Stimulated activated CD4-positive, alpha-beta T cell treated with anti-CD3 and anti-CD28 coated beads, Interleukin-15, amount 100 ng/mL, for 48 hours (primary cell): ENCODE results near the gene TJP3.

Source experiments
- DNase-seq, 2 donors: peaks; one replicate each; pipeline ENCODE4 v3.0.0-alpha.2; 2020; ENCODE audit warnings: low read depth in 2 of 2

TJP3 gene

DNA sequence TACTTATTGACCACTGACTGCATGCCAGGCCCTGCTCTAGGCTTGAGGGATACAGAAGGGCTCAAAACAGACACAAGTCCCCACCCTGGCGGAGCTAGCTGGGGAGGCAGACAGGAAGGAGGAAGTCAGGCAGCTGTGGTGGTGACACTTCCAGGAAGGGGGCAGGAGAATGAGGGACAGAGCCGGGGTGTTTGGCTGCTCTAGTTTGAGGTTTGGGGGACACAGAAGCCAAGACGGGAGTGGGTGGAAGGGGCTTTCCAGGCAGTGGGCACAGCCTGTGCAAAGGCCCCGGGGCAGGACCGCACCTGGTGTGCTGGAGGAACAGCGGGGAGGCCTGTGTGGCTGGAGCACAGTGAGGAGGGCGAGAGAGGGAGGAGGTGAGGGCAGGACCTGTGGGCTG lies 58.3 kb downstream of the TJP3 start:
- no peak for DNase-seq

DNA sequence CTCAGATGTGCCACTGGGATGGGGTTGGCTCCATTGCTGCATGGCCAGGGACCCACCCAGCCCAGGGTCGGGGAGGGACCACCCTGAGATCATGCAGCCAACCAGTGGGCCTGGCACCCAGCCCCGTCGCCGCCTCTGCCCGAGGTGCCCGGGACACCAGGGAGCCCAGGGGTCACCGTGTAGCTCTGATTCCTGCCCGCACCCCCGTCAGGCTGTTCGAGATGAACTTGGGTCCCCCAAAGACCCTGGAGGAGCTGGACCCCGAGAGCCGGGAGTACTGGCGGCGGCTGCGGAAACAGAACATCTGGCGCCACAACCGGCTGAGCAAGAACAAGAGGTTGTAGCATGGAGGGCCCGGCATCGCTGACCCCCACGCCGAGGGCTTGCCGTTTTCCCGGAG lies 58.9 kb downstream of the TJP3 start:
- DNase-seq, result no peak

DNA sequence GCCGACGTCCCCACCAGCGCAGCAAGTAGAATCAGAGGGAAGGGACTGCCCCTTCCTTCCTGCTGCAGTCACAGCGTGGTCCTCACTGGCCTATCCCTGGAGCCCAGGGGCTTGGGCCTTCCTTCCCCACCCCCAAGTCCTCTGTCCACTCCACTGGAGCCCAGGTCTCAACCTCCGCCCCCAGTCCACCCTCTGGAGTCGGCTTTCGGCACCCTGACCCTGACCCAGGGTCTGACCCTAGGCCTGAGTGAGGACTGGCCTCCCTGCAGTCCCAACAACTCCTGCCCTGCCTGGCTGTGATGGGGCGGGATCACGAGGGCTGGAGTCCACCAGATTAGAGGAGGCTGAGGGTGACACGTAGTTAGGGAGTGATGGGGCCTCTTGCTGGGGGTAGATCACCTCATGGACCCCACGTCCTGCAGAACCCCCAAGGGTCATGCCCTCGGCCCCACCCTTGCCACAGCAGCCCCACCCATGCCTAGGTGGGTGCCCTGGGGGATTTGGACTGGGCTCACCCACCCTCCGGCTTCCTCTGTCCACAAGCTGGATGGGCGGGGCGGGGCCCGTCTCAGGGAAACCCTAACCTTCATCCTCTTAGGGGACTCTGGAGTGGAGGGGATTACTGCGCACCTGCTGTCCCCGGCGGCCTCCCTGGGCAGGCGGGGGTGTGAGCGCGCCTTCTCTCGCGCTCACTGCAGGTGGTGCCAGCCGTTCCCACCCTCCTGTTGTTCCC lies 60.0 kb downstream of the TJP3 start:
- DNase-seq, result no peak

DNA sequence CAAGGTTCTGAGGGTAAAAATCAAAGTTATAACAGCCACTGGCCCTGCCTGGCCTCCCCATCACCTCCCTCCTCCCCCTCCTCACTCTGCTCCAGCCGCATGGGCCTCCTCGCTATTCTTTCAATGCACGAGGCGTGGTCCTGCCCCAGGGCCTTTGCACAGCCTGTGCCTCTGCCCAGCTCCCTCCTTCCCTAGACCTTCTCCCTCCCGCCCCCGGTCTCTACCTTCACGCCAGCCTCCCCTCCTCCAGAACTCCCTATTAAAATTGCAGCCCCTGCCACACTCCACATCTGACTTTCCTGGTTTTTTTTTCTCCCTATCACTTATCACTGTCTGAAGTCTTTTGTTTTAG lies 60.5 kb downstream of the TJP3 start:
- DNase-seq, result no peak

DNA sequence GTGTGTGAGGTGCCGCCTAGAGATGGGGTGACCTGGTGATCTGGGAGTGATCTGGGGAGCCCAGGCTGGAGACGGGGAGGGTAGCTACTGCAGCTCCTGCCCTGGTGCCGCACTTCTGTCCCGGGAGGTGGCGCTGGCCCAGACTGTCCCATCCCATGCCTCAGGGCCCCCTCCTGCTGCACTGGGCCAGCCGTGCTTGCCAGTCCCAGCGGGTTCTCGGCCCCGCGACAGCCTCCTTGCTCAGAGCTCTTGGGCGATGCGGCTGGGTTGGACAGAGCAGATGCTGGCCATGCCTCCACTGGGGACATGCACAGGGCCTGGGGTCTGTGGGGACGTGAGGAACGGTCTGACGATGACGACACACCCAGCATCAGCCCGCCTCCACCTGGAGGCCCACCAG lies 61.3 kb downstream of the TJP3 start:
- no peak for DNase-seq

DNA sequence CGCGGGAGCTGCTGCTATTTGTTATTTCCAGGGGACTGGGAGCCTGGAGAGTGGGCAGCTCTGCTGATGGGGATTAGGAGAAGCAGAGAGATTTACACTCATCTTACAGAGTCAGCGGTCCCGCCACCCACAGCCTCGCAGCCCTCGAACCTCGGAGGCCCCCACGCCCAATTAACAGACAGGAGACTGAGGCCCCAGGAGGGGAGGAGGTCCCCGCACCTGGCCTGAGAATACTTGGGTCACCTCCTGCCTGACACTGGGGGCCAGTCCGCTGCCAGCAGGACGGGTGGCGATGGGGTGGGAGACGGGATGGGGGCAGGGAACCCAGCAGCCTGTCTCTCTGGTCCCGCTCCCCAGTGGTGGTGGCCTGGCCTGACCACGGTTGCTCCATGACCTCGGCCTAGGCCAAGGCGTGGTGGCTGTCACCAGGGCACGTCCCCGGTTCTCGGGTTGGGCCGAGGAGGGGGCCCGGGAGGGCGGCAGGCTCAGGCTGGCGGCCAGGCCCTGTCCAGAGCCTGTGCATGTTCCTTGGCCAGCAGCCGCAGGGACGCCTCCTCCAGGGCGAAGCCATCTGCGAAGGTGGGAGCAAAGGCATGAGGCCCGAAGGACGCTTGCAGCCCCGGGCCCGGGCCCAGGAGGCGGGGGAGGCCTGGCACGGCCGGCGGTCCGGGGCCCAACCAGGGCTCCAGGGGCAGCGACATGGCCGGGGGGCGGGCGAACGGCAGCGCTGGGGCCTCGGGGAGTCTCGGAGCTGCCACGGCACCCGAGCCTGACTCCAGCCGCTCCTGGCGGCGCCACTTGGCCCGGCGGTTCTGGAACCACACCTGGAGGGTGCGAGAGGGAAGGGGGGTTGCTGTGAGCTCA lies 62.2 kb downstream of the TJP3 start:
- no peak for DNase-seq

DNA sequence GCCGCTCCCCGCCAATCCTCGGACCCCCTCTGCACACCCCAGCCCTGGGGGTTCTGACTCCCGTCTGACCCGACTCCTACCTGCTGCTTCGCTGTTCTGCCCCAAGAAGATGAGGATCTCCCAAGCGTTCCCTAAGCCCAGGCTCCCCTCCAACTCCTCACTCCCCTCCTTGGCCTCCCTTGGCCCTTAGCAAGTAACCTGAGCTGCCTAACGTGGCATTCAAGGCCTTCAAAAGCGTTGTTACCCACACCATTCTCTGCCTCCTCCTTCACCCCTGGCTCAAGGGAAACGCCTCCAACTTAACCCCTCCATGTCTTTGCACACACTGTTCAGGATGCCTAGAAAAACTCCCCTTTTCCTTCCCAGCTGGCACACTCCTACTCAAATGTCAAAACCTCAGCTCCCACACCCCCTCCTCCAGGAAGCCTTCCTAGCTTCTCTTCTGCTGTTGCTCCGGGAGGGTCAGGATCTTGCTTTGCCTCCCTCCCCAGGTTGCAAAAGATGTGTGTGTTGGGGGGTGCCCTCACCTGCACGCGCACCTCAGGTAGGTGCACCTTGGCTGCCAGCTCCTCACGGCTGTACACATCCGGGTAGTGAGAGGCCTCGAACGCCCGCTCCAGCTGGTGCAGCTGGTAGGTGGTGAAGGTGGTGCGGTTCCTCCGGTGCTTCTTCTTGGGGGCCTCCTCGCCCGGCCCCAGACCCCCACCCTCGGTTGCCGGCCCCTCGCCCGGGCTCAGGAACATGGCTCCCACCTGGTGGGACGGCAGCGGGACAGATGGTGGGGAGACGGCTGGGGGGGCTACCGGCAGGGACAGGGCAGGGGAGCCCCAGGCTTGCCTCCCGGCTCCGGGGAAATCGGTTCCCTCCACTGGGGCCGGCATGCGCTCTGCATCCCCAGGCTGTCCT lies 63.1 kb downstream of the TJP3 start:
- DNase-seq, result no peak

DNA sequence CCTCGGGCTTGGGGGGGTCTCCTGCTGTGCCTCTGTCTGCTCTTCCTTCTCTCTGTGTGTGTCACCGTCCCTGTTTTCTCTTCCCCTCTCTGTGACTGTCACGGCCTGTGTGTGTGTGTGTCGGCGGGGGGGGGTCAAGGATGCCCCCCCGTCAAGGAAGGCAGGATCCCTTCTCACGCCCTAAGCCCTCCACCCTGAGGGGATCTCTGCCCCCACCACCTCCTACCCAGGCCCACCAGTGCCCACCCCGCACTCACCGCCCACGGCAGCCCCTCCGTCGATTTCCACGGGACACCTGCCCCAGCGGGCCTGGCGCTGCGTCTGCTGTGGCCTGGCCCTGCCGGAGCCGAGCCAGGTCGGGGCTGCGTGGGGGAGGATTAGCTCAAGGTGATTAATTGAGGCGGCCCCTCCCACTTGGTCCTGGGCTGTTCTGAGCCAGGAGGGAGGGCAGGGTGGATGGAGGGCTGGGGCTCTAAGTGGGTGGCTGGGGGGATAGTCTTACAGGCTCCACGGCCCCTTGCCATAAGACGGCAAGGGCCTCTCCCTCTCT lies 63.8 kb downstream of the TJP3 start, which contains the start of gene RAX2:
Gene RAX2, minus strand, starts transcription at position 323 of the 550 bp plus-strand sequence. CDS start 486 bp downstream, outside the sequence.
- DNase-seq, result no peak

DNA sequence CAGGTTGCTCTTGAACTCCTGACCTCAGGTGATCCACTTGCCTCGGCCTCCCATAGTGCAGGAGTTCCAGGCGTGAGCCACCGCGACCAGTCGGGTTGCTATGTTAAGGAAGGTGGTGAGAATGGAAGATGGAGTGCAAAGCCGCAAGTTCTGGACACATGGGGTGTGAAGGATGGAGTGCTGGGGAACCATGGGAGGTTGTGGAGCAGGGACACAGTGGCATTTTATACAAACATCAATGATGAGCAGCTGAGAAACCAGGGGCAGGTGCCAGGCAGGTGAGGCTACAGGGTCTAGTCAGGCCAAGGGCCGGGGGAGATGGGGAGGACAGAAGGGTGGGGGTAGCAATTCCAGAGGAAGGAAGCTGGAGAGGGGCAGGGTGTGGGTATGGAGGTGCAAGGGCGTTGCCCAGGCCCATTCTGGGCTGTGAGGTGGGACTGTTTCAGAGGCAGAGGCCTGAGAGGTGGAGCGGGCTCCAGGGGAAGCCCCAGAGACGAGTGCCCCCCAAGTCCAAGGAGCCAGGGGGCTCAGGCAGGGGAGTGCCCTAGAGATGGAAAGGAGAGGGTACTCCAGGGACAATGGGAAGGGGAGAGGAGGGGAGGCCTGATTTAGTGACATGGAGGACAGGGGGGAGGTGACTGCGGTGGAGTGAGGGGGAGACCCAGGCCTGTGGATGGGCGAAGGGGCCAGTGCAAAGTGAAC lies 65.8 kb downstream of the TJP3 start:
- DNase-seq, result no peak

DNA sequence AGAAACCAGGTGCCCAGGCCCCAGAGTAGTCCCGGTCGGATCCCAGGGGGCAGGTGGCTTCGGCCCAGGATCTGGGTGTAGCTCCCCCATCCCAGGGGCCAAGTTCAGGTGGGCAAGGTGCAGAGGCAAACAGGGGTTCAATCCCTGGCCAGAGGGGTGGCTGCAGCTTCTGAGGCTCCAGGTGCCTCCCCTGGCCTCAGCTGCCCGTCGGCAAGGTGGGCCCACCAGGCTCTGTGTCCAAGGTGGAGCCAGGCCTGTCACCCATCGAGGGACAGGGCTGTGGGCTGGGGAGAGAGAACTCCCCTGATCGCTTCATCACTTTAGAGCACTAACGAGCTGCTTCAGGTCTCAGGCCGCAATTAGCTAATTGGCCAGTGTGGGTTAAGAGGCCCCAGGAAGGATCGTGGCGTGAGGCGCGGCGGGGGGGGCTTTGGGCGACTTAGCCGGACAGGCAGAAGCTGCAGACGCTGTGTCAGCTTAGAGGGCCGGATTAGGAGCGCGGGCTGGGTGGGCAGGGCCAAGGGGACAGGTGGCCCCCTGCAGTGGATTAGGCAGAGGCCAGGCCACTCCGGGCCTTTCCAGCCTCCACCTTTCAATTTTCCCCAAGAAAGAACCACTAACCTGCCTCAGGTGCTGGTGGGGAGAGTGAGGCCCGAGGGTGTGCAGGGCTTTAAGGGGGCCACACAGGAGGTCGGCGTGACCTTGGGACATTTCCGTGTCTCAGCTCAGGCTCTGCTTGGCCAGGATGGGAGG lies 66.6 kb downstream of the TJP3 start:
- DNase-seq, result no peak

DNA sequence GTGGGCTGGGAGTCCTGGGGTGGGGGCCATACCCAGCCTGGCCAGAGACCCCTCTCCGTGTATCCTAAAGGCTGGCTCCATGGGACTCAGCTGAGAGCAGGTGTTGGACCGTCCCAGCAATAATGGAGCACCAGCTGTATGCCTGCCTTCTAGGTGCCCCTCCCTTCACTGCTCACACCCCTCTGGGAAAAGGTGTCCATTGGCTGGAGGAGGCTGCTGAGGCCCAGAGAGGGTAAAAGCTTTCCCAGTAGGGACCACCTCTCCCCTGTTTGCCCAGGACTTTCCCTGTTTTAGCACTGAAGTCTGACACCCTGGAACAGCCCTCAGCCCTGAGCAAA lies 67.2 kb downstream of the TJP3 start:
- DNase-seq, result no peak

DNA sequence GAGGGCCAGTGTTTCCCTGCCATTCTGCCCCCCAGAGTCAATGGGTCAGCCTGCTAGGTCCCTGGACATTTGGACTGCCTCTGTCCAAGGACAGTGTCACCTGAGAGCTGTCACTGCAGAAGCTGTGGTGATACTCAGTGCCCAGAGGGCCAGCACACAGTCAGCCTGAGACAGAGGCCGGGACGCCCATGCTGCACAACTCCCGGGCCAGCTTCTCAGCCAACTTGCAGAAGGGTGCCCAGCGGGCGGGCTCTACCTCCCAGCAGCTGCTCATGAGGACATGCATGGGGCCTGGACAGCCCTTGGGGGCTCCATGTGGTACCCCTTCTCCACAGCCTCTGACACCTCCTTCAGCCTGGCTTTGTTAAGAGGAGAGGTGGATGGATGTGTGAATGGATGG lies 67.6 kb downstream of the TJP3 start:
- DNase-seq, result no peak

DNA sequence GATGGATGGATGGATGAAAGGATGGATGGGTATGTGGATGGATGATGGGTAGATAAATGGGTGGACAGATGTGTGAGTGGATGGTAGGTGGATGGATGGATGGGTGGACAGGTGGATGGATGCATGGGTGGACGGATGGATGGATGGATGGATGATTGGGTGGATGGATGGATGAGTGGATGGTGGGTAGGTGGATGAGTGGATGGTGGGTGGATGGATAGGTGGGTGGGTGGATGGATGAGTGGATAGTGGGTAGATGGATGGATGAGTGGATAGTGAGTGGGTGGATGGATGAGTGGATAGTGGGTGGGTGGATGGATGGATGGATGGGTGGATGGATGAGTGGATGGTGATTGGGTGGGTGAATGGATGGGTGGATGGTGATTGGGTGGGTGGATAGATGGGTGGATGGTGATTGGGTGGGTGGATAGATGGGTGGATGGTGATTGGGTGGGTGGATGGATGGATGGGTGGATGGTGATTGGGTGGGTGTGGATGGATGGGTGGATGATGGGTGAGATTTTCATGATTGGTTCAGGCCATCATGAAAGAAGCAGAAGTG lies 68.4 kb downstream of the TJP3 start:
- no peak for DNase-seq

DNA sequence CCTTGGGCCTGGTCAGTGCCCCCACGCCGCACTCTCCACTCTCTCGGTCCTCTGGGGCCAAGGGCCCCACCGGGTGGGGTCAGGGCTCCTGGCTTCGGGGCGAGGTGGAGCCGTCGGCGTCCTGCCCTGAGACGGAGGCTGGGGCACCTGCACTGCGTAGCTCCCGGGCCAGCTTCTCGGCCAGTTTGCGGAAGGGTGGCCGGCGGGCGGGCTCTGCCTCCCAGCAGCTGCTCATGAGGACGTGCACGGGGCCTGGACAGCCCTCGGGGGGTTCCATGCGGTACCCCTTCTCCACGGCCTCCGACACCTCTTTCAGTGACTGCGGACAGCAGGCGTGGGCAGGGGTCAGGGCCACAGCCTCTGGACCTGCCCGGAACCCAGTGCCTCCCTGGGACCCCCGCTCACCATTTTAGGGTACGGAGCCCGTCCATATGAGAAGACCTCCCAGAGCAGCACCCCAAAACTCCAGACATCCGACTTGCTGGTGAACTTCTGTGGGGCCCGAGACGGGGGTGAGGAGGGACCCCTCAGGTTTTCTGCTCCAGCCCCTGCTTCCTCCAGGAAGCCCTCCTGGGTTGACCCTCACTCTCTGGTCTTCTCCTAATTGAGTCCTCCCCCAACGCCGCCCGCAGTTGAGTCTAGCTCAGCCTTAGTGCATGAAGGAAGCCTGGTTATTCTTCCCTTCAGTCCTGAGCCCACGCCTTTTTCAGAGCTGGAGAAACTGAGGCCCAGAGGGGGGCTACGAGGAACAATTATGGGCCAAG lies 70.1 kb downstream of the TJP3 start:
- no peak for DNase-seq

DNA sequence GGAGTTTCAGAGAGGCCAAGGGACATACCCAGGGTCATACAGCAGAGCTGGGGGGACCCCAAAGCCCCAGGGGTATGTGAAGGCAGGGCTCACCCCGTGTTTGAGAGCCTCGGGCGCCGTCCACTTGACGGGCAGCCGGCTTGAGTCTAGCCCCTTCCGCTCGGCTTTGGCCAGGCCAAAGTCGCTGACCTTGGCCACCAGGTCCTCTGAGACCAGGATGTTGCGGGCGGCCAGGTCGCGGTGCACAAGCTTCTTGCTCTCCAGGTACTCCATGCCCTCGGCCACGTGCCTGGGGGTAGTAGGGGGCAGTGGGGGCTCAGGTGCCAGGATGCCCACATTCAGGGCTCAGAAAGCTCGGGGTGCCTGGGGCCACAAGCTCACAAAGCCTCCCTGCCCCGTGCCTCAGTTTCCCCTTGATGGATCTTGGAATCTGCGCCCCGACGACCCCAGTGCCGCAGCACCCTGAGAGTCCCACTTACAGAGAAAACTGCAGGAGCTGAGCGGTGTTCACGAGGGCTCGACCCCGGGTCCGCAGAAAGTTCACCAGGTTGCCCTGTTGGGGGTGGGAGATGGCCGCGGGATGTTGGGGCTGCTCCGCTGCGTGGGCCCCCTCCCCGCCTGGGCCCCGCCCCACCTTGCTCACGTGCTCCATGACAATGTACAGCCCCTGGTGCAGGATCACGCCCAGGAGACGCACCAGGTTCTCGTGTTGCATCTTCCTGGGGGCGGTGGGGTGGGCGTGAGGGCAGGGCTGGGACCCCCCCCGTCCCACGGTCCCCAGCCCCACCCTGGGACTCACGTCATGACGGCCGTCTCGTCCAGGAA lies 70.9 kb downstream of the TJP3 start:
- DNase-seq, result no peak

DNA sequence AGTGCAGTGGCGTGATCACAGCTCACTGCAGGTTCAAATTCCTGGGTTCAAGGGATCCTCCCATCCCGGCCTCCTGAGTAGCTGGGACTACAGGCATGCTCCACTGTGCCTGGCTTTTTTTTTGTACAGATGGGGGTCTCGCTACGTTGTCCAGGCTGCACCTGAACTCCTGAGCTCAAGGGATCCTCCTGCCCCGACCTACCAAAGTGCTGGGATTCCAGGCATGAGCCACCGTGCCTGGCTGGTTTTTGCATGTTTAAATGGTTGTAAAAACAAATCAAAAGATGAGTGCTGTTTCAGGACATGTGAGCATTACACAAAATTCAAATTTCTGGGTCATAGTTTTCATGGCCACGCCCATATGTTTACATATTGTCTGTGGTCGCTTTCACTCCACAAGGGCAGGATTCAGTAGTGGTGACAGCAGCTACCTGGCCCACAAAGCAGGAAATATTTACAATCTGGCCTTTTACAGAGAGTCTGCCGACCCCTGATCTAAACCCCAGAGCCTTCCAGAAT lies 72.7 kb downstream of the TJP3 start:
- DNase-seq, result no peak

DNA sequence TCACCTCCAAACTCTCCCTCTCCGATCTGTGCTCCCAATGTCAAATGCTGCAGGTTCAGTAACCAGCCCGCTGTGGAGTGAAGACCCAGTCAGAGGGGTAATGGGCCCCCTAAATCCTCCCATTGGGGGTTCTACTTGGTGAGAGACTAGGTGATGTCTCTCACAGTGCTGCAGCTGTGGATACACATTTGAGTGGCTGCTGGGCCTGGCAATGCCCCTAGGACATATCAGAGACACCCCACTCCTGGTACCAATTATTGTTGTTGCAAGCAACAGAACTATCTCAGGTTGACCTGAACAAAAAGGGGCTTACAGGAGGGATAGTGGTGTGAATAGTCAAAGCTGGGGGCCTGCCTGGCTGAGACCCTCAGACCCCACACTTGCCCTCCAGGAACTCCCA lies 73.4 kb downstream of the TJP3 start:
- DNase-seq, result no peak

DNA sequence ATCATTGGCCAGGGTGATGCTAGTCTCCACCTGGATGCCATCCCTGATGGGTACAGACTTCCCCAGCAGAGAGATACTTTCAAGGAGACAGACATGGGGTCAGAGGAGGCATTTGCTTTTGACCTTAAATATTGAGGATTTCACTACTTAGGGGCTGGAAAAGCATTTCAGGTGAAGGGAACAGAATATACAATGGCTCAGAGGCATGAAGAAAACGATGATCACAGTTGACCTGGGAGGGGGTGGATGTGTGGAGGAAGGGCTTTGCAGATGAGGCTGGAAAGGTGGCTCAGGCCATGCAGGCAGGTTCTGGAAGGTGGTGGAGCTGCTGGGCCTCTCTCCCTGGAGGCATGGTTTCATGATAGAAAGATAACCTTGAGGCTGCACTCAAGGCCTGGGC lies 74.1 kb downstream of the TJP3 start:
- DNase-seq, result no peak
